Activated T-cell treated with anti-CD3 and anti-CD28 coated beads, Interleukin-2, amount 50 U/mL, for 72 hours (primary cell): ENCODE results near the gene CCDC106. TPM values are rescaled to one million over a fixed set of nuclear protein-coding genes. Genes with fewer than 3 reads are reported as not detected.

Source experiments
- ATAC-seq, 2 donors: fragments of 150-1000 bp; cut with Tn5 transposase; replicated peaks in 1 of 2; 2 replicates each; pipeline ENCODE4 v1.10.0; 2021; ENCODE audit warnings: moderate library complexity in 2 of 2, mild to moderate bottlenecking in 1 of 2
- DNase-seq, 2 donors: peaks; one replicate each; pipeline ENCODE4 v3.0.0; 2021 to 2022; ENCODE audit warnings: mixed read lengths in 1 of 2
- H3K27ac Mint-ChIP-seq: one replicate; pipeline ENCODE4 v1.8.0; 2022; ENCODE audit warnings: mild to moderate bottlenecking, moderate library complexity, mixed read lengths
- H3K27me3 Mint-ChIP-seq: one replicate; pipeline ENCODE4 v1.8.0; 2022; ENCODE audit warnings: low read depth, mixed read lengths
- H3K36me3 Mint-ChIP-seq, 2 donors: one replicate each; pipeline ENCODE4 v1.8.0; 2022; ENCODE audit warnings: mixed read lengths in 2 of 2, mild to moderate bottlenecking in 1 of 2; ENCODE audit not compliant: insufficient read depth in 2 of 2
- H3K4me1 Mint-ChIP-seq: one replicate; pipeline ENCODE4 v1.8.0; 2022; ENCODE audit warnings: low read depth, mixed read lengths
- H3K4me3 Mint-ChIP-seq, 2 donors: one replicate each; pipeline ENCODE4 v1.8.0; 2022; ENCODE audit warnings: mild to moderate bottlenecking in 2 of 2, mixed read lengths in 2 of 2, moderate library complexity in 2 of 2
- H3K9me3 Mint-ChIP-seq, 2 donors: one replicate each; pipeline ENCODE4 v1.8.0; 2022; ENCODE audit warnings: mixed read lengths in 2 of 2
- total RNA-seq, 2 donors: library from RNA; stranded (reverse); gene quantifications; one replicate each; pipeline ENCODE4 v1.2.3, GENCODE V29; 2022

Gene CCDC106
- total RNA-seq, 2 donors from 2014 or later = 13.8 to 21.7 TPM

GRCh38 chr19:55683449-55684261 is 35.6 kb downstream of the CCDC106 start:
- no peak overlapping the region for H3K27ac Mint-ChIP-seq
- peaks cover 0 to 14% of the 10 kb centered on the region in 2 donors for H3K36me3 Mint-ChIP-seq
- H3K9me3 Mint-ChIP-seq = no peaks in the 10 kb centered on the region
- H3K4me1 Mint-ChIP-seq = peaks cover 27% of the 10 kb centered on the region
- DNase-seq (no peak), ATAC-seq (no peak)
- H3K4me3 Mint-ChIP-seq = no peak overlapping the region
- no peaks in the 10 kb centered on the region for H3K27me3 Mint-ChIP-seq

GRCh38 chr19:55684946-55685681 is 37.1 kb downstream of the CCDC106 start:
- DNase-seq (no peak), ATAC-seq (no peak)
- peaks cover 13% of the 10 kb centered on the region for H3K4me1 Mint-ChIP-seq
- H3K36me3 Mint-ChIP-seq = peaks cover 0 to 6% of the 10 kb centered on the region in 2 donors
- no peak overlapping the region for H3K4me3 Mint-ChIP-seq
- no peaks in the 10 kb centered on the region for H3K9me3 Mint-ChIP-seq
- no peak overlapping the region for H3K27ac Mint-ChIP-seq
- H3K27me3 Mint-ChIP-seq = no peaks in the 10 kb centered on the region

- Mint-ChIP-seq H3K4me1 (peaks cover 7% of the 10 kb centered on the region), H3K9me3 (no peaks in the 10 kb centered on the region)
These were observed 37.8 kb downstream of the CCDC106 start for GRCh38 chr19:55685776-55686175.

DNA sequence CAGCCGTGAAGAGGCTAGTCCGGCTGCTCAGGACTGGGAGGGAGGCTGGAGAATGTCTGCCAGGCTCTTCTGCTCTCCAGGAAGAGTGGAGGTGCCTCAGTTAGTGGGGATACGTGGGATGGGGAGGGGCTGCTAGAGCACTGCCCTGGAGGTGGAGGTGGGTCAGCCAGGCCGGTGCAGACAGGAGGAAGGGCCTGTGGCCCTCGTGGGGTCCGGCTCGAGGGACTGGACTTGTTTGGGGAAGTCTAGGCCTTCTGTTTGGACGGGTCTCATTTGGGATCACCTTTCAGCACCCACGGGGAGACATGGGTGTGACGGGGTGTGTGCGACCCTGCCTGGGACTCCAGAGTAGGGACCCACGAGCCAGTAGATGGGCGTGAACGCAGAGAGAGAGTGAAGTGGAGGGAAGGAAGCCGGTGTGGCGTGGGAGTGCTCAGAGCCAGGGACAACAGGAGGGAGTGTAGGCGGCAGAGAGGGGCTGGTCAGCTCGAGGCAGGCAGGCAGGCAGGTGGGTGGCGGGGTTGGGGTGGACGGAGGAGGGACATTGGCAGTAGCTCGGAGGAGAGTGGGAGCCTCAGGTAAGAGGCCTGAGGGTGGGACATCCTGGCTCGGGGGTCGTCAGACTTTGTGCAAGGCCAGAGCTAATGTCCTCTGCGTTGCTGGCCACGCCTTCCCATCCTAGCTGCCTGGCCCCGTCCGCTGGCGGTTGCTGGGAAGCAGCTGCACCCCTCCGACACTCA is 38.5 kb downstream of the CCDC106 start:
- Mint-ChIP-seq H3K27me3 (no peaks in the 10 kb centered on the region), H3K4me1 (peaks cover 7% of the 10 kb centered on the region), H3K4me3 (no peak overlapping the region), H3K9me3 (no peaks in the 10 kb centered on the region), H3K36me3 (peaks cover 0 to 4% of the 10 kb centered on the region in 2 donors), H3K27ac (peak overlapping the region; percentile 46)
- DNase-seq = no peak
- ATAC-seq = no peak

More at GRCh38 chr19:55685776-55686175, 37.8 kb downstream of the CCDC106 start:
- ATAC-seq = no peak
- peaks cover 0 to 6% of the 10 kb centered on the region in 2 donors for H3K36me3 Mint-ChIP-seq
- no peak overlapping the region for H3K4me3 Mint-ChIP-seq
- H3K27ac Mint-ChIP-seq = no peak overlapping the region
- DNase-seq = no peak
- H3K27me3 Mint-ChIP-seq = no peaks in the 10 kb centered on the region

DNA sequence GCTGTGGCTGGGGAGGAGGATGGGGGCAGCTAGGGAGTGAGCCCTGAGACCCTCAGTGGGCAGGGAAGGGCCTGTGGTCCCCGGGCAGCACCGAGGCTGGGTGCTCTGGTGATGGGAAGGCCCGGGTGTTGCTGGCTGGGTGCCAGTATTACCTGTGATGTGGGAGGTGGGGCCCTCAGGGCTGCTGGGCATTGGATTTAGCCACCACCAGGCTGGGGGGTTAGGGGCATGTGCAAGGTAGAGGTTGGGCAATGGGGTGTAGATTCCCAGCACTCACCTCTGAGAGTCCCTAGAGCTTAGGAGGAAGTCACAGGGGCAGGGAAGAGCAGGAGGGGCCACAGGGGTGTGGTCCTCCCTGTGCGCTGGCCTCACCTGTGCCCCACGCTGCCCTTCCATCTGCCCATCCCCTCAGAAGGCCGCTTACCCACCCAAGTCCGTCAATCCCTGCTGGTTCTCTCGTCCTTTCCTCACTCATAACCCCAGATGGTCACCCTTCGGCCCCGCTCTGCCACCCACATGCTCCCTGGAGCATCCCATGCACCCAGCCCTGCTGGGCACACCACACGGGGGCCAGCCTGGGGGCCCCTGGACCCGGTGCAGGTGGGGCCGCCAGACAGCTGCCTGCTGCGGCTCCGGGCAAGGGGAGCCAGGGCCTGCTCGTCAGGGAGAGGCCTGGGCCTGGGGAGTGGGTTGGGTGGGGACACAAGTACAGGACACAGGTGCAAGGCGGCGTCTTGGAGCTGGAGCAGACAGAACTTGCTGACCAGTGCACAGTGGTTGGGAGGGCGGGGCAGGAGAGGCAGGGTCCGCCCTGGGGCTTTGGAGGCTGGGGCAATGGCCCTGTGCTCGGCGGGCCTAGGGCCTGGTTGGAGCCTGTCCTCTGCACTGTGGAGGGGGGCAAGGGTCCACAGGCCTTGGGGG is 39.5 kb downstream of the CCDC106 start:
- Mint-ChIP-seq H3K36me3 (peaks cover 0 to 4% of the 10 kb centered on the region in 2 donors), H3K27ac (no peak overlapping the region), H3K4me3 (no peak overlapping the region), H3K27me3 (no peaks in the 10 kb centered on the region), H3K9me3 (no peaks in the 10 kb centered on the region), H3K4me1 (peaks cover 7% of the 10 kb centered on the region)
- ATAC-seq (no peak), DNase-seq (no peak)

- no peak for ATAC-seq
- Mint-ChIP-seq H3K9me3 (no peaks in the 10 kb centered on the region), H3K36me3 (peaks cover 0 to 2% of the 10 kb centered on the region in 2 donors), H3K27me3 (no peaks in the 10 kb centered on the region), H3K4me1 (peaks cover 7% of the 10 kb centered on the region), H3K4me3 (no peak overlapping the region), H3K27ac (no peak overlapping the region)
- no peak for DNase-seq
These were observed 40.6 kb downstream of the CCDC106 start for GRCh38 chr19:55688422-55689218.

DNA sequence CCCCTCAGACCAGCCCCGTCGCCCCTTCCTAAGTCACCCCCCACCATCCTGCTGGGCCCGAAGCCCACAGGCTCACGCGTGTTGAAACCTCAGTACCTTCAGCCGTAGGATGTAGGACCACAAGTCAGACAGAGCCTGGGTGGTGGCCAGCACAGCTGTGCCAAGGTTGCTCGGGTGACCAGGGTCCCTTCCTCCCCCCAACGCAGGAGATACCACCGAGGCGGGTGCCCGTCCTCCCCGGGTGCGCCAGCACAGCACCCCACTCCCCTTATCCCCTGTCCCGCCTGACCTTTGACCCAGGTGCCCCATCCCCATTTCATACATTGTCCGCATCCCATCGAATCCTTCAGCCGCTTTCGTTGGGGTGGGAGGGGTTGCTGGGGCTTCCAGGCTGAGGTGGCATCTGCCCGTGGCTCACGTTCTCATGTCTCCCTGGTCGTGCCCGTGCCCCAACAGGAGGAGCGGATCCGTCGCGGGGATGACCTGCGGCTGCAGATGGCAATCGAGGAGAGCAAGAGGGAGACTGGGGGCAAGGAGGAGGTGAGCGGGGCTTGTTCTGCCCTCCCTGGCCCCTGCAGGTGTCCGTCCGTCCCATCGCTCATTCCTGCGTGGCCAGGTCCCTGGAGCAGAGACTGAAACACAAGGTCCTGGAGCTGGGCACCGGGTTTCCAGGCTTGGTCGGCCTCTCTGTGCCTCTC is 41.5 kb downstream of the CCDC106 start:
- Mint-ChIP-seq H3K4me3 (no peak overlapping the region), H3K36me3 (peaks cover 1 to 2% of the 10 kb centered on the region in 2 donors), H3K27me3 (no peaks in the 10 kb centered on the region), H3K9me3 (no peaks in the 10 kb centered on the region), H3K4me1 (peaks cover 7% of the 10 kb centered on the region), H3K27ac (no peak overlapping the region)
- ATAC-seq (no peak), DNase-seq (no peak)

DNA sequence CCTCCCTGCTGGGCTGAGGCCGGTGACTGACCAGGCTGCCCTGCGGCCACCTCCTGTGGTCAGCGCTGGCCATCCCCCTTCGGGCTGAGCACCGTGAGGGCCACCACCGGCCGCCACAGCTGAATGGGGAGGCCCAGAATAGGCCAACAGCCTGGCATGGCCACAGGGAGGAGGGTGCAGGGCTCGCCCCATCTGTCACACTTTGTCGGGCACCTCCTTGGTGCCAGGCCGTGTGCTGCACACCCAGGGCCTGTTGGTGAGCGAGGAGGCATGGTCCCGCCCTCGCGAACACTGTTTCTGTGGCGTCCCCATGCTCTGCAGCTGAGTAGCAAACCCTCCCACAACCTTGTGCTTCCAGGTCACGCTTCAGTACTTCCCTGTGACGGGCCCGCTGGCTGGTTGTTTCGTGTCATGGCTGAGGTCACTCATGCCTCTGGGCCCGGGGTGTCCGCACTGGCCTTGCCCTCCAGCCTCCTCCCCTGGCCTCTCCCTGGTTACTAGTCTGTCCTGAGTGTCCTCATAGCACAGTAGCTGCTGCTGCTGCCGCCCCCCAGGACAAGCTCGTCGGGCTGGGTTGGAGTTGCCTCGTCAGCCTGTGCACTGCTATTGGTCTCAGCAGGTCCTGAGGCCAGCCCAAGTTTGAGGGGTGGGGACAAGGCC is 42.2 kb downstream of the CCDC106 start:
- ATAC-seq = no peak
- H3K4me1 Mint-ChIP-seq = peaks cover 7% of the 10 kb centered on the region
- H3K36me3 Mint-ChIP-seq = peaks cover 1 to 3% of the 10 kb centered on the region in 2 donors
- no peak for DNase-seq
- no peak overlapping the region for H3K4me3 Mint-ChIP-seq
- H3K27me3 Mint-ChIP-seq = no peaks in the 10 kb centered on the region
- no peak overlapping the region for H3K27ac Mint-ChIP-seq
- no peaks in the 10 kb centered on the region for H3K9me3 Mint-ChIP-seq

GRCh38 chr19:55690769-55691545 is 42.9 kb downstream of the CCDC106 start:
- peaks cover 4% of the 10 kb centered on the region for H3K4me1 Mint-ChIP-seq
- ATAC-seq = no peak
- H3K27me3 Mint-ChIP-seq = no peaks in the 10 kb centered on the region
- H3K4me3 Mint-ChIP-seq = no peak overlapping the region
- peaks cover 1 to 3% of the 10 kb centered on the region in 2 donors for H3K36me3 Mint-ChIP-seq
- no peak overlapping the region for H3K27ac Mint-ChIP-seq
- DNase-seq = no peak
- no peaks in the 10 kb centered on the region for H3K9me3 Mint-ChIP-seq

GRCh38 chr19:55691561-55692481 is 43.8 kb downstream of the CCDC106 start:
- H3K4me3 Mint-ChIP-seq = no peak overlapping the region
- H3K9me3 Mint-ChIP-seq = no peaks in the 10 kb centered on the region
- H3K36me3 Mint-ChIP-seq = peaks cover 1 to 3% of the 10 kb centered on the region in 2 donors
- DNase-seq (no peak), ATAC-seq (no peak)
- H3K4me1 Mint-ChIP-seq = no peaks in the 10 kb centered on the region
- no peak overlapping the region for H3K27ac Mint-ChIP-seq
- no peaks in the 10 kb centered on the region for H3K27me3 Mint-ChIP-seq
